Type B pancreatic cell (in vitro differentiated cells): ENCODE results near the gene SETD3. TPM values are rescaled to one million over a fixed set of nuclear protein-coding genes. Genes with fewer than 3 reads are reported as not detected.

ENCODE experiments used
- DNase-seq: peaks from one replicate; pipeline ENCODE4 v3.0.0; 2021; ENCODE audit warnings: mixed read lengths; ENCODE audit not compliant: unreplicated experiment; ENCODE audit errors: extremely low spot score
- H3K27ac Mint-ChIP-seq: 2 replicates; pipeline ENCODE4 v1.8.0; 2021; ENCODE audit warnings: mild to moderate bottlenecking, mixed read lengths
- H3K27me3 Mint-ChIP-seq: 2 replicates; pipeline ENCODE4 v1.8.0; 2021; ENCODE audit warnings: mixed read lengths
- H3K36me3 Mint-ChIP-seq: 2 replicates; pipeline ENCODE4 v1.8.0; 2021; ENCODE audit warnings: mixed read lengths
- H3K4me1 Mint-ChIP-seq: one replicate; pipeline ENCODE4 v1.8.0; 2021; ENCODE audit warnings: mixed read lengths; ENCODE audit not compliant: unreplicated experiment
- H3K4me3 Mint-ChIP-seq: 2 replicates; pipeline ENCODE4 v1.8.0; 2021; ENCODE audit warnings: mild to moderate bottlenecking, mixed read lengths
- H3K9me3 Mint-ChIP-seq: 2 replicates; pipeline ENCODE4 v1.8.0; 2021; ENCODE audit warnings: mixed read lengths
- CTCF ChIP-seq: fragments of 200-600 bp; sonication (generic); conservative IDR thresholded peaks from 2 replicates; pipeline ENCODE4 v1.5.0; 2021; ENCODE audit warnings: antibody characterized with exemption, mild to moderate bottlenecking
- total RNA-seq: library from RNA; stranded (reverse); gene quantifications from 2 replicates; pipeline ENCODE4 v1.2.1, GENCODE V29; 2021; ENCODE audit warnings: low replicate concordance

The SETD3 gene
- total RNA-seq, 1 donor from 2014 or later, result 50.2 TPM

GRCh38 chr14:99461411-99462085 is 19.1 kb downstream of the SETD3 start:
- DNase-seq, result no peak
- TF ChIP-seq CTCF, result no peak
- no peaks in the 10 kb centered on the region for H3K27me3 Mint-ChIP-seq
- H3K9me3 Mint-ChIP-seq, result no peaks in the 10 kb centered on the region
- H3K36me3 Mint-ChIP-seq, result peaks cover 40% of the 10 kb centered on the region
- H3K4me1 Mint-ChIP-seq, result peaks cover 12% of the 10 kb centered on the region
- no peak overlapping the region for H3K4me3 Mint-ChIP-seq
- peak overlapping the region; percentile 90 for H3K27ac Mint-ChIP-seq

- Mint-ChIP-seq H3K27ac (peak overlapping the region; percentile 19), H3K9me3 (no peaks in the 10 kb centered on the region), H3K4me1 (peaks cover 12% of the 10 kb centered on the region), H3K4me3 (no peak overlapping the region), H3K36me3 (peaks cover 41% of the 10 kb centered on the region), H3K27me3 (no peaks in the 10 kb centered on the region)
- DNase-seq, result no peak
- TF ChIP-seq CTCF, result no peak
Observed at GRCh38 chr14:99460793-99461192, 19.9 kb downstream of the SETD3 start.

- no peak overlapping the region for H3K27ac Mint-ChIP-seq
- no peak for DNase-seq
- no peaks in the 10 kb centered on the region for H3K27me3 Mint-ChIP-seq
- H3K4me1 Mint-ChIP-seq, result peaks cover 12% of the 10 kb centered on the region
- H3K9me3 Mint-ChIP-seq, result no peaks in the 10 kb centered on the region
- H3K36me3 Mint-ChIP-seq, result peaks cover 45% of the 10 kb centered on the region
- TF ChIP-seq CTCF, result no peak
- no peak overlapping the region for H3K4me3 Mint-ChIP-seq
Observed at GRCh38 chr14:99459481-99460100, 21.1 kb downstream of the SETD3 start.

DNA sequence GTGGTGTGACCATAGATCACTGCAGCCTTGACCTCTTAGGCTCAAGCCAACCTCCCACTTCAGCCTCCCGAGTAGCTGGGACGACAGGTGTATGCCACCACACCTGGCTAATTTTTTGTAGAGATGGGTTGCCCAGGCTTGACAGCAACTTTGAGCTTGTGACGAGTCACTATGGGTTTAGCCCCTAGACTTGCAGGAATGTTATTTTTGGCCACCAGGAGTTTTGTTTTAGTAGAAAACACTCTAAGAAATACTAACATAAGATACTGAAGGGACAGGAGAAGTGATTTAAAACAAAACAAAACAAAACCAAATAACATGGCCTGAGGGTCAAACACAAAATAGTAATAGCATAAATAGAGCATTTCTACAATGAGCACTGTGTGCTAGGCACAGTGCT is 26.4 kb downstream of the SETD3 start:
- DNase-seq, result no peak

GRCh38 chr14:99452968-99453367 is 27.7 kb downstream of the SETD3 start:
- H3K36me3 Mint-ChIP-seq, result peaks cover 31% of the 10 kb centered on the region

More for the DNA sequence above, 26.4 kb downstream of the SETD3 start:
- H3K27me3 Mint-ChIP-seq, result no peaks in the 10 kb centered on the region
- no peak overlapping the region for H3K27ac Mint-ChIP-seq
- H3K4me3 Mint-ChIP-seq, result no peak overlapping the region
- TF ChIP-seq CTCF, result no peak
- H3K4me1 Mint-ChIP-seq, result no peaks in the 10 kb centered on the region
- H3K9me3 Mint-ChIP-seq, result no peaks in the 10 kb centered on the region
- peaks cover 34% of the 10 kb centered on the region for H3K36me3 Mint-ChIP-seq

More at GRCh38 chr14:99452968-99453367, 27.7 kb downstream of the SETD3 start:
- Mint-ChIP-seq H3K4me1 (no peaks in the 10 kb centered on the region), H3K9me3 (no peaks in the 10 kb centered on the region), H3K27me3 (no peaks in the 10 kb centered on the region), H3K4me3 (no peak overlapping the region), H3K27ac (no peak overlapping the region)
- no peak for DNase-seq
- TF ChIP-seq CTCF, result no peak
